GM19372 (cell line): ENCODE measurements around the gene AP4S1.
"Not testable (repeated sequence)": the region's sequence is repeated elsewhere in the genome, so short reads cannot be mapped to it uniquely, and the experiment has no call there.

ENCODE experiments used
- ATAC-seq: cut with Tn5 transposase; IDR thresholded peaks from one replicate; pipeline ENCODE4 v1.9.1; 2021; ENCODE audit warnings: mild to moderate bottlenecking, low read depth, moderate library complexity; ENCODE audit not compliant: unreplicated experiment

AP4S1 gene

GRCh38 chr14:31004007-31004406 is 21.4 kb upstream of the AP4S1 start:
- ATAC-seq: not testable (repeated sequence)

GRCh38 chr14:31006703-31007102 is 18.7 kb upstream of the AP4S1 start:
- ATAC-seq: no peak

- no peak for ATAC-seq
Measured at GRCh38 chr14:31009836-31010574, 15.4 kb upstream of the AP4S1 start.

GRCh38 chr14:31010935-31011334 is 14.5 kb upstream of the AP4S1 start:
- ATAC-seq: no peak

GRCh38 chr14:31013841-31014240 is 11.6 kb upstream of the AP4S1 start:
- ATAC-seq: no peak

- no peak for ATAC-seq
Measured at GRCh38 chr14:31018057-31018645, 7.3 kb upstream of the AP4S1 start.

- no peak for ATAC-seq
Measured at GRCh38 chr14:31020834-31021575, 4.4 kb upstream of the AP4S1 start.

- no peak for ATAC-seq
Measured at GRCh38 chr14:31021576-31021949, 3.9 kb upstream of the AP4S1 start.

GRCh38 chr14:31022386-31022785 is 3.1 kb upstream of the AP4S1 start:
- ATAC-seq: no peak

- ATAC-seq: no peak
Measured at GRCh38 chr14:31024010-31024480, 1.4 kb upstream of the AP4S1 start.

- no peak for ATAC-seq
Measured at GRCh38 chr14:31024577-31025366, 677 bp upstream of the AP4S1 start.

- no peak for ATAC-seq
Measured at GRCh38 chr14:31026077-31026449, 614 bp downstream of the AP4S1 start, which contains the start of gene STRN3. TSS of gene STRN3 (minus strand) at chr14:31026379. CDS start at chr14:31026185, 194 bp downstream.

- peak; percentile 90 for ATAC-seq
Measured at GRCh38 chr14:31026450-31027235, 1.2 kb downstream of the AP4S1 start.

GRCh38 chr14:31027847-31028246 is 2.4 kb downstream of the AP4S1 start:
- ATAC-seq: no peak

- no peak for ATAC-seq
Measured at GRCh38 chr14:31029016-31029970, 3.8 kb downstream of the AP4S1 start.

- ATAC-seq: no peak
Measured at GRCh38 chr14:31030469-31030868, 5.0 kb downstream of the AP4S1 start.

GRCh38 chr14:31036552-31036951 is 11.1 kb downstream of the AP4S1 start:
- no peak for ATAC-seq

- no peak for ATAC-seq
Measured at GRCh38 chr14:31037709-31038221, 12.3 kb downstream of the AP4S1 start.
